DMS53 treated with DMSO at 0.1 percent for 48 hours (cell line): ENCODE data around the gene SDHAF4.
A peak's percentile ranks its signal among the peaks of the same experiment; 100 is the strongest.
"Not testable (repeated sequence)": the region's sequence is repeated elsewhere in the genome, so short reads cannot be mapped to it uniquely, and the experiment has no call there.

Experiments used
- DNase-seq: peaks from one replicate; lab custom pipeline; 2025; ENCODE audit not compliant: unreplicated experiment; lab: John Stamatoyannopoulos, UW

SDHAF4 gene

DNA sequence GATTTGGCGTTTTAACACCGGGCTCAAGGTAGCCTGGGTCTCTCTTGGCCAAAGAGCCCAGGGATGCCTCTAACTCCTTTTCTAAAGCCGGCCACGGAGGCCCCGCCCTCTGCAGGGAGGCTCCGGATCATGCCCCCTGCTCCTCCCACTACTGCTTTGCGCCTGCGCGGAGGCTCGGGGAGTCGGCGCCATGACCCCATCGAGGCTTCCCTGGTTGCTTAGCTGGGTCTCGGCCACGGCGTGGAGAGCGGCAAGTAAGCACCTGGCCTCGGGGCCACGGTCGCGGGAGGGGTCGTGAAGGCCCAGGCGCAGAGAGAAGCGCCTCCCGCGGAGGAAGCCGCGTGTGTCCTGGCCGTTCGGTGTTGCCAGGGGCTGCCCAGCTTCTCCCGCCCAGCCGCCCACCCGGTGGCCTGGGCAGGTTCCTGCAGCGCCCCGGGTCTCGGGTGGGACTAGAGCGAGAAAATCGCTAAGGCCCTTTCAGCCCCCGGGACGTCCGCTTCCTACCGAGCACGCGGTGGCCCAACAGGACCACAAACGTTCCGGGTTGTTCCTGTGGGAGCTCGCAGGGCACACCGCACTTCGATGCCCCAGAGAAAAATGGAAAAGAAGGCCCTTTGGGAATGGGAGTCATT lies at the start of gene SDHAF4:
SDHAF4 (plus strand) TSS at position 180 of the 632 bp plus-strand sequence; CDS start at position 191, 11 bp downstream.
- DNase-seq = peak; percentile 94

DNA sequence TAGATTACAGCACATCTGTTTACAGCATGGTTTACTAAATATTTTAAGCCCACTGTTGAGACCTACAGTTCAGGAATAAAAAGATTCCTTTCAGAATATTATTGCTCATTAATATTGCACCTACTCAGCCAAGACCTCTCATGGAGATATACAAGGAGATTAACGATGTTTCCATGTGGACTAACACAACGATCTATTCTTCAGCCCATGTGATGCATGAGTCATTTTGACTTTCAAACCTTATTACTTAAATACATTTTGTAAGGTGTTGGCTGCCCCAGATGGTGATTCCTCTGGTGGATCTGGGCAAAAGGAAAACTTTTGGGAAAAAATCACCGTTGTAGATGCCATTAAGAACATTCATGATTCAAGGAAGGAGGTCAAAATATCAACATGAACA lies 48.0 kb upstream of the SDHAF4 start:
- DNase-seq = no peak

DNA sequence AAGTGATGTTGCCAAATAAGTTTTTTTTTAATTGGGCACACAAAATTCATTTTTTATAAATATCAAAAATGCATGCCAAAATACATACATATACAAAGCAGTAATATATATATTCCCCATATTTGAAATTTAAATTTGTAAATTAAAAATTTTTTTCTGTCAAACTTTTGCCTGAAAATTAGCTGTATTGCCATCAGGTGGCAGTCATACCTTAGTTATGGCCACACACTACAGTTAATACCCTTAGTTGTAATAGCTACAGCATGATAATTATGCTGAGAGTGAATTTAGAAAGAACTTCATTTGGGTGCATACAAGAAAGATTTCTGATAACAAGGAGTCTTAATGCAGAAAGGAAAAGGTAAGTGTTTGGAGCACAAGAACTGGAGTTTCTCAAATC lies 46.2 kb upstream of the SDHAF4 start:
- peak; percentile 36 for DNase-seq

DNA sequence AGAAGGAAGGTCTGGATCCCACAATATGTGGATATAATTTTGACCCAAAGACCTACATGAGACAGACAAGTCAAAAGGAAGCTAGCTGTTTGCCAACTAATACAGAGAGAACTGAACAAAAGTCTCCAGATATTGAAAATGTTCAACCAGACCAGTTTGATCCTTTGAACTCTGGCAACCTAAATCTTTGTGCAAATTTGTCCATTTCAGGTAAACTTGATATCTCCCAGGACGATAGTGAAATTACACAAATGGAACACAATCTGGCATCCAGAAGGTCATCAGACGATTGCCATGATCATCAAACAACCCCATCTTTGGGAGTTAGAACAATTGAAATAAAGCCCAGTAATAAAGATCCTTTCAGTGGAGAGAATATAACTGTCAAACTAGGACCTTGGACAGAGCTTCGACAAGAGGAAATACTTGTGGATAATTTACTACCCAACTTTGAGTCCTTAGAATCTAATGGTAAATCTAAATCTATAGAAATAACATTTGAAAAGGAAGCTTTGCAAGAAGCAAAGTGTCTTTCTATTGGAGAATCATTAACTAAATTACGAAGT lies 41.9 kb upstream of the SDHAF4 start:
- DNase-seq = no peak

DNA sequence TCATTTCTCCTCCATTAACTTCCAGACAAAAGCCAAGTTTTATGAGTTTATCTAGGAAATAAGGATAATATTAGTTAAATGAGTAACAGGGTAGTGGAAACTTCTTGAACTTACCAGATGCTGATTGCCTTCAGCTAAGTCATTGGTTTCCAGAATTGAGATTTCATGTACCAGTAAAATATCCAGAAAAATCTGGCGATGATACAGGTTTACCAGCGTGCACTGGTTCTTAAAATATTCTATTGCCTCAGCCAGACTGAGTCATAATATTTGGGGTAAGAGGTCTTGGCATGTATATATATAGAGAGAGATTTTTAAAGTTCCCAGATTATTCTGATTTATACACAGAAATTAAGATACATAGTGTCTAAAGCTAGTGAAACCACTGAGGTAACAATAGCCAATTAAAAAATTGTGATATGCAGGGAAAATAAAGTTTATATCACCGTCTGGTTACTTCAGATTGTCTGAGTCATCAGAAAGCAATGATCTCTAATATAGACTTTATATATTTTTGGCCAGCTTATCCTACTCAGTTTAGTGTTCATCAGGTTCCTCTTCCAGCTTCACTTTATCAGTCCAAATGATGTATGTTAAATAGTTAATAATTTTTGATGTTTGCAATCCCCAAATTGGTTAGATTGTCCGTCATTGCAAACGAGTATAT lies 39.5 kb upstream of the SDHAF4 start:
- no peak for DNase-seq

DNA sequence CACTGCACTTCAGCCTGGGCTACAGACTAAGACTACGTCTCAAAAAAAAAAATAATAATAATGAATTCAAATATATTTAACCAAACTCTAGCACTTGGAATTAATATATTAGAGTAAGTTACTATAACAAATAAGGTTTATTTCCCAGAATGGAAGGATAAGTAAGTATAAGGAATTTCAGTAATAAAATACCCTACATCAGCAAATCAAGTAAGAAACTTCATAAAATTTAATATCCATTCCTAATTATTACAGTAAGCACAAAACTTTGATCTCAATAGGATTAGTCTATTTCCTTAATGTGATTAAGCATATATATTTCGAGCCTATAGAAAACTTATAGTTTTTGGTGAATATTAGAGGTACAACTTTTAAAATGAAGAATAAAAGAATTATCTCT lies 36.7 kb upstream of the SDHAF4 start:
- no peak for DNase-seq

DNA sequence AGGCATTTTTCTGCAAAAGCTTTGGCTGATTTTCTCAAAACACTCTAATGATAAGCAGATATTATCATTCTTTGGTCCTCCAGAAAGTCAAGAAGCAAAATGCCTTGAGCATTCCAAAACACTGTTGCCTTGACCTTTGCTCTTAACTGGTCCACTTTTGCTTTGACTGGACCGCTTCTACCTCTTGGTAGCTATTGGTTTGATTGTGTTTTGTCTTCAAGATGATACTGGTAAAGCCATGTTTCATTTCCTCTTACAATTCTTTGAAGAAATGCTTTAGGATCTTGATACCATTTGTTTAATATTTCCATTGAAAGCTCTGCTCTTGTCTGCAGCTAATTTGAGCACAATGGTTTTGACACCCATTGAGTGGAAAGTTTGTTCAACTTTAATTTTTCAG lies 35.6 kb upstream of the SDHAF4 start:
- no peak for DNase-seq

DNA sequence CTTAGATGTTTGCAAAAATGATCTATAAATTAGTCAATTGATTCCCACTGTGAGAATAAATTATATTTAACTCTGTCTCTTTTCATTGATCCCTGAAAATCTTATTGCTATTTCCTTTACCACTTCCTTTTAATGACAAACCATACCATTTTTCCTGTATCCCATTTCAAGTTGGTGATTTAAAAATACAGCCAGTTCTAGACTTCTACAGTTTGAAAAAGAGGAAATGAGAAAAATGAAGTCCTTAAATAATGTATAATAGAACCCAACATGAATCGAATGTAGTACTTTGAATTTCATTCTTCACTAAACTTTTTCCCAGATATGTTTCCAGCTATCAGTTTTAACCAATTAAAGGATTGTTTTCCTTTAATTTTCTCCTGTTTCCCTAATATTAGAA lies 29.5 kb upstream of the SDHAF4 start:
- no peak for DNase-seq

DNA sequence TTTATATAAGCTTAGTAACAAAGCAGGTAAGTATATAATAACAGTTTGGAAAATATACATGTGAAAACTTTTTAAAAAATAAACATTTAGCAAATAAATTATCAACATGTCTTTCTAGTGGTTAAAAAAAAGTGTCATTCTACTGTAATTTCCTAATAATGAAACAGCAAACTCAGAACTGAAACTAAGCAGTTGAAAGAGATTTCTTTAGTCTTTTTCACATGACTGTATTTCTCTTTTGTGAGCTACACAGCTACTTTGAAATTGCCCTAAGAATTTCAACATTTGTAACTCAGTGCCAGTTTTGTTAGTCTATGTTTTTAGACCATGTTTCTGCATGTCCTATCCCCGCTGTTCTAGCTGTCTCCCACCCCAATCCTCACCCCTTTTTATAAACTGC lies 28.4 kb upstream of the SDHAF4 start:
- no peak for DNase-seq

DNA sequence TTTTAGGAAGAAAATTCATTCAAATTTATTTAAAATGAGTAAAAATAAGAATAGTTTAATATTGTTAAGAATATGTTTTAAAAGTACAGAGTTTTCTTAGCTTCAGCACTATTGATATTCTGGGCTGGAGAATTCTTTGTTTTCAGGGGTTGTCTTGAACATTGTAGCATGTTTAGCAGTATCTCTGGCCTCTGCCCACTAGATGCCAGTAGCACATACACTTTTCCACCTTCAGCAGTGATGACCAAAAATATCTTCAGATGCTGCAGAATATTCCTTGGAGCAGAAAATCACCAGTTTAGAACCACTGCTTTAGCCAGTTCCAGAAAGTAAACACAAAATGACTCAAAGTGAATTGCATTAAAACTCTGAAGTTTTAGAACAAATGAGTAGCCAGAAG lies 19.4 kb upstream of the SDHAF4 start:
- DNase-seq = no peak

DNA sequence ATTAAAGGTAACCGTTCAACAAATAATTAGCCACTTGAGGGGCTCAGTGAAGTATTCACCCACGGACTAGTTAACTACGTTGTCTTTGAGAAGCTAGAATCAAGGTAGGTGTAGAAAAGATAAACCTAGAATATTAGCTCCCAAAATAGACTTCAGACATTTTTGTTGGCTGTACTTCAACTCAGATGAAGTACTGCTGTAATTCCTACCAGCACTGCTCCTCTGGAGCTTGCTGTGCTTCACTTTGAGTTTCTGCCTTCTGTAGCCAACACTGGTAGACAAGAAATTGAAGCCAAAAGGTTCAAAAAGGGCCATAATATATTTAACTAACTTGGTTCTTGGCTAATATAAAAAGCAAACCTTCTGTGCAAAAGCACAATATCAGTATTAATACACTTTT lies 18.8 kb upstream of the SDHAF4 start:
- DNase-seq = no peak

DNA sequence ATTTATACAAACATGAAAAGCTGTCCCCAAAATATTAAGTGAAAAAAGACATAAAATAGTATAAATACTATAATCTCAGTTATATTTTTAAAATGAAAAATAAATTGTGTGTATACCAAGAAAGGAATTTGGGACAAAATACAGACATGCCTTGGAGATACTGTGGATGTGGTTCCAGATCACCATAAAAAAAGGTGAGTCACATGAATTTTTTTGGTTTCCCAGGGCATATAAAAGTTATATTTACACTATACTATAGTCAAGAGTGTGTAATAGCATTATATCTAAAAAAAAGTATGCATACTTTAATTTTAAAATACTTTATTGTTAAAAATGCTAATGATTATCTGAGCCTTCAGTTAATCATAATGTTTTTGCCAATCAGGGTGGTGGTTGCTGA lies 17.4 kb upstream of the SDHAF4 start:
- no peak for DNase-seq

DNA sequence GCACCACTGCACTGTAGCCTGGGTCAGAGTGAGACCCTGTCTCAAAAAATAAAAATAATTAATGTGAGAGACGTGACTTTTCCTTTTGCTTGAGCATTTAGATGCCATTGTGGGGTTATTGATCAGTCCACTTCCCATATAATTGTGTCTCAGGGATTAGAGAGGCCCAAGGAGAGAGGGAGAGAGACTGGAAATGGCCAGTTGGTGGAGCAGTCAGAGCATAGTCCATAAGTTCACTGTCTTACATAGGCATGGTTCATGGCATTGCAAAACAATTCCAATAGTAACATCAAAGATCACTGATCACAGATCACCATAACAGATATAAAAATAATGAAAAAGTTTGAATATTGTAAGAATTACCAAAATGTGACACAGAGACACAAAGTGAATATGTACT lies 15.2 kb upstream of the SDHAF4 start:
- DNase-seq = no peak

DNA sequence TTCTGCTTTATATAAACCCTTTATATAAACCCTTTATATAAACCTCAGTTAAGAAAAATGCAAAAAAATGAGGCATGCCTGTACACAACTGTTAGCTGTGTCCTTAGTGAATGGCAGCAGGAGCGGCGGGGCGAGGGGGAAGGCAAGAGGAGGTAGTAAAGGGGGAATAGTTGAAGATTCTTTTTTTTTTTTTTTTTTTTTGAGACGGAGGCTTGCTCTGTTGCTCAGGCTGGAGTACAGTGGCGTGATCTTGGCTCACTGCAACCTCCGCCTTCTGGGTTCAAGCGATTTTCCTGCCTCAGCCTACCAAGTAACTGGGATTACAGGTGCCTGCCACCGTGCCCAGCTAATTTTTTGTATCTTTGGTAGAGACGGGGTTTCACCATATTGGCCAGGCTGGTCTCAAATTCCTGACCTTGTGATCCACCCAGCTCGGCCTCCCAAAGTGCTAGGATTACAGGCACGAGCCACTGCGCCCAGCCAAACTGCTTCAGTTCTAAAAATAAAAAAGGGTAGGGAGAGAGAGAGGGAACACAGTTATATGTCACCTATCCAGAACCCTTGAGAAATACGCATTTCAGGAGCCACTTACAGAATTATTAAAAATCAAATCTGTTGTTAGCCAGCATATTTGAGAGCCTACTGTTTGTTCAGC lies 14.3 kb upstream of the SDHAF4 start:
- not testable (repeated sequence) for DNase-seq

DNA sequence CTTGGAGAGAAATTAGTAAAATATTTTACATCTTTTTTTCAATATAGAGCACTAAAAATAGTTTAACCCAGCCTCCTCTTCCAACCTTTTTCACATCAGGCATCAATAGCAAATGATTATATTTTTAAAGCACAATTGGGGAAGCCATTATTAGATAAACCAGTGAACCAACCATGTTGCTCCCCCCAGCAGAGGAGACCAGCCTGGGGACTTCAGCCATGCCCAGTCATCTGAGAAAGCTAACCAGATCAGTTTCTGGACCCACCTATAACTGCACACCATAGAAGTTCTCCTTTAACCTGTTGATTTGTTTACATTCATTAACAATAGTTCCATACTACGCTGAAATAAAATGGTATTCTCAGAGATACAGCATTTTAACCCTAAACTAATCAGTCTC lies 13.8 kb upstream of the SDHAF4 start:
- DNase-seq = no peak

DNA sequence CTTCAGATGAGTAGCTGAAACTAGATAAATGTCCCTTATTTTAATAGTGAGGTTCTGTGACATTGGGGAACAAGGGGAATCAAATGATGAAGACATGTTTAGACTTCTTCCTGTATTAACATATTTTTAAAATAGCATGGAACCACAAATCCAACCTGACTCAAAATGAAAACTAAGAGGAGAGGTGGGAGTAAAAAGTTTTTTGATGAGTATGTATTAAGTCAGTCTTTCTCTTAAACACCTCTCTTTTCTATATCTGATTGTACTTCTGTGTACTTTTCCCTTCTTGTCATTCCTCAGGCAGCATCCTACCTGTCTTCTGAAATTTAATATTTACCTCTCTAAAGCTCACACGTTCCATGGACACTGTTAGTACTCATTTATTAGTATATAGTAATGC lies 8.7 kb upstream of the SDHAF4 start:
- no peak for DNase-seq

DNA sequence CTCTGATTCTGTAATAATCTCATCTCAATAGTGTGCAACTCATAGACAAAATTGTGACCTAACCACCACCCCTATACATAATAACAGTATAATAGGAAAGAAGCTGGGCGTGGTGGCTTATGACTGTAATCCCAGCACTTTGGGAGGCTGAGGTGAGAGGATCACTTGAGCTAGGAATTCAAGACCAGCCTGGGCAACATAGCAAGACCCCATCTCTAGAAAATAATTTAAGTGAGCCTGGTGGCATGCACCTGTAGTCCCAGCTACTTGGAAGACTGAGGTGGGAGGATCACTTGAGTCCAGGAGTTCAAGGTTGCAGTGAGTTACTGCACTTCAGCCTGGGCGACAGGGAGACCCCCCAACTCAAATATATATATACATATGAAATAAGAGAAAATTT lies 4.3 kb upstream of the SDHAF4 start:
- DNase-seq = not testable (repeated sequence)

DNA sequence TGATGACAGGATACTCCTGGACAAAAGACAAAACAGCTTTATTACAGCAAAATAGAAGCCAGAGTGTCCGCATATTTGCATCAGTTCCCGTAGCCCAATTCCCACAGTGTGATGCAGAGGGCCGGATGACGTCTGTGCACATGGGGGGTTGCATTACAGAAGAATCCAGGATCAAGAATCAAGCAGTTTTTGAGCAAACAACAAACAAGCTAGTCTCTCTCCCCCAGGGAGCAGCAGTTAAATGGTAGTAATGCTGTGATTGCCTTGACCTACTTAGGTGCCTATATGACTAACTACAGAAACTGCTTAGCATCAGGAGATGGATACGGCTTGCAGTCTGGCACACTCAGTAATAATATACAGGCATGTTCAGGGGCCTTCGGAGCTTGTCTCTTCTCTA lies 3.2 kb upstream of the SDHAF4 start:
- DNase-seq = no peak

DNA sequence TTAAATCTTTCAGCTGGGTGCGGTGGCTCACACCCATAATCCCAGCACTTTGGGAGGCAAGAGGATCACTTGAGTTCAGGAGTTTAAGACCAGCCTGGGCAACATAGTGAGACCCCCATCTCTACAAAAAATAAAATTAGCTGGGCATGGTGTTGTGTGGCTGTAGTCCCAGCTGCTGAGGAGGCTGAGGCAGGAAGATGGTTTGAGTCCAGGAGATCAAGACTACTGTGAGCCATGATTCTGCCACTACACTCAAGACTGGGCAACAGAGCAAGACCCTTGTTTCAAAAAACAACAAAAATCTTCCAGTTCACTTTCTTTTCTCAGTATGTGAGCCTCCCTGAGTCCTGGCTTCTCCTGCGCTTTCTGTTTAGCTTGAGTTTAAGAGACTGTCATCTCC lies 7.9 kb downstream of the SDHAF4 start:
- no peak for DNase-seq

DNA sequence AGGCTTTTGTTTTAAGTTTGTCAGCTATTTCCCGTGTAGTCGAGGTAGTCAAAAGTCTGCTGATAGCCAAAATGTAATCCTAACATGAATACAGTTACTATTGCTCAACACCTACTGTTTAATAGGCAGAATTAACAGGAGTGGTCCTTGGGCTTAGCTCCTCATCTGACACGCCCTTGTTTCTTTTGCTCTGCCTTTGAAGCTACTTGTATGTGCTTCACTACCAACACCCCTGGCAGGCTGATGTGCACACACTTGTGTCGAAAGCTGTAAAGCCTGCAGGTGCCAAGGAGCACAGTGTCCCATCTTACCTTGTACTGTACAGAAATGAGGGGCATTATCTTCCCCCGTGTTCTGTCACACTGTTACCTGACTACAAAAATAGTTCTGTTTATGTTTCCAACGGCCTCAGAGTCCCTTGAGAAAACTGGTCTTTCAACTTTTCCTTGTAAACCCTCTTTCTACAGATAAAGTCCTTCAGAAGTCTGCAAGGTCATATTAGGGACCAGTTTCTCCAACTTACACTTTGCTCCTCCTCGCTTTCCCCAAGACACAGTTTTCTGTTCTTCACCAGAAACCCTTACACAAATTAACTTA lies 9.3 kb downstream of the SDHAF4 start:
- peak; percentile 23 for DNase-seq

DNA sequence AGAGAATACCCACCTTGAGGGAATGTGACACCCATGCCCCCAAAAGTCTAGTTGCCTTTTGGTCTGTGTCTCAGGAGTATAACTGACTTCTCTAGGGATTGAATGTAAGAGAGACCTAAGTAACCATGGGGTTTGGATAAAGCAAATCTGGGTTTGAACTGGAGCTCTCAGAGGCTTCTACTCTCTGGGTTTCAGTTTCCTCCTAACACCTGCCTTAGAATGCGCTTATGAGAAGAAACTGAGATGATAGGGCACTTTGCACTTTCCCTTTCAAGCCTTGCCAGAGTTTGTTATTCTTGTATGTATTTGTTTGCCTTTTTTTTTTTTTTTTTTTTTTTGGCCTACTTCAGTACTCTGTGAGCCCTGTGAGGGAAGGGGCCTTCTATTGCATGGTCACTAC lies 19.4 kb downstream of the SDHAF4 start:
- no peak for DNase-seq

DNA sequence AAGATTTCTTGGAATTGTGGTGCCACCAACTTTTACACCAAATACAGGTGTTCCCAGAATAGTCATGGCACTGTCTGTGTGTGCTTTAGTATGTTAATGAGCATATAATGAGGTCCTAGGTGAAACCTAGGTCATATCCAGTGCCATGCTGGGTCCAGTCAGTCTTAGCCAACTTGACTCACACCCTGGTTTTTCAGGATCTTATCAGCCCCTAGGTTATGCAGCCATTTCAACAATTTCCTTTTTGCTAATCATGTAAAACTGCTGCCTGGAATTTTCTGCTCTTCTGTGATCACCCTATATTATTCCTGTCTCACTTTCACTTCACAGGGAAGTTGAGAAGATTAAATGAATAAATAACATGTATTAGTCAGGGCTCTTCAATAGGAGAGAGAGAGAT lies 23.7 kb downstream of the SDHAF4 start:
- DNase-seq = no peak
